HepG2 (cell line): ENCODE data around the gene MRPS5. TPM values are rescaled to one million over a fixed set of nuclear protein-coding genes. Genes with fewer than 3 reads are reported as not detected.

Experiments
- SMC3 ChIP-seq: IDR thresholded peaks from 2 replicates; pipeline ENCODE4 v1.6.1; 2011; ENCODE audit warnings: low read length, improper control_type of control experiment
- TAF1 ChIP-seq: sonication (generic); formaldehyde crosslinking; IDR thresholded peaks from 2 replicates; pipeline ENCODE4 v1.4.0; 2020; ENCODE audit warnings: missing genetic modification reagents
- XBP1 ChIP-seq: sonication (generic); formaldehyde crosslinking; IDR thresholded peaks from 2 replicates; pipeline ENCODE4 v1.5.0; 2020; ENCODE audit warnings: missing genetic modification reagents
- ZNF335 ChIP-seq: sonication (generic); formaldehyde crosslinking; IDR thresholded peaks from 2 replicates; pipeline ENCODE4 v1.4.0; 2020; ENCODE audit warnings: missing genetic modification reagents
- ZNF431 ChIP-seq: sonication (generic); formaldehyde crosslinking; IDR thresholded peaks from 2 replicates; pipeline ENCODE4 v1.9.0; 2022; ENCODE audit warnings: missing genetic modification reagents, low read depth, mild to moderate bottlenecking, borderline replicate concordance
- ZNF577 ChIP-seq: sonication (generic); formaldehyde crosslinking; IDR thresholded peaks from 2 replicates; pipeline ENCODE4 v1.4.0; 2020; ENCODE audit warnings: mild to moderate bottlenecking, low read depth, missing genetic modification reagents, borderline replicate concordance
- polyA plus RNA-seq, 8 experiments: library from polyadenylated mRNA; depleted of rRNA in 3 of 8; stranded (reverse) in 7 of 8; unstranded in 1 of 8; fragments of >200 nt; fragmentation: Illumina TruSeq in 4 of 8; extraction: Trizol in 4 of 8; gene quantifications; 2 replicates each; pipeline versions ENCODE4 v1.2.1 to v1.2.3, GENCODE V29; 2011 to 2016; ENCODE audit warnings: low read depth in 4 of 8, missing spikeins in 1 of 8, mixed read lengths in 1 of 8; ENCODE audit not compliant: insufficient read depth in 1 of 8
- total RNA-seq, 5 experiments: library from RNA; depleted of rRNA; stranded (reverse); fragments of >200 nt; fragmentation: Illumina TruSeq; extraction: Trizol; gene quantifications; 2 replicates each; pipeline ENCODE4 v1.2.3, GENCODE V29; 2016; ENCODE audit warnings: low read depth in 1 of 5
- TF ChIP-seq, protein P1 (sequence below): sonication (generic); formaldehyde crosslinking; IDR thresholded peaks from 2 replicates; pipeline ENCODE4 v1.5.0; 2020; ENCODE audit warnings: mild to moderate bottlenecking, missing genetic modification reagents, borderline replicate concordance
- TF ChIP-seq, protein P2 (sequence below): sonication (generic); formaldehyde crosslinking; IDR thresholded peaks from 2 replicates; pipeline ENCODE4 v1.4.0; 2020; ENCODE audit warnings: mild to moderate bottlenecking, missing genetic modification reagents
- TF ChIP-seq, protein P3 (sequence below): sonication (generic); formaldehyde crosslinking; IDR thresholded peaks from 2 replicates; pipeline ENCODE4 v1.5.0; 2020; ENCODE audit warnings: mild to moderate bottlenecking, missing genetic modification reagents

Gene MRPS5
- total and polyA plus RNA-seq, 2 of the 13 experiments (the other 11 are each of a cell fraction or from before 2014, with no cell fraction given): 98.8 to 134 TPM

DNA sequence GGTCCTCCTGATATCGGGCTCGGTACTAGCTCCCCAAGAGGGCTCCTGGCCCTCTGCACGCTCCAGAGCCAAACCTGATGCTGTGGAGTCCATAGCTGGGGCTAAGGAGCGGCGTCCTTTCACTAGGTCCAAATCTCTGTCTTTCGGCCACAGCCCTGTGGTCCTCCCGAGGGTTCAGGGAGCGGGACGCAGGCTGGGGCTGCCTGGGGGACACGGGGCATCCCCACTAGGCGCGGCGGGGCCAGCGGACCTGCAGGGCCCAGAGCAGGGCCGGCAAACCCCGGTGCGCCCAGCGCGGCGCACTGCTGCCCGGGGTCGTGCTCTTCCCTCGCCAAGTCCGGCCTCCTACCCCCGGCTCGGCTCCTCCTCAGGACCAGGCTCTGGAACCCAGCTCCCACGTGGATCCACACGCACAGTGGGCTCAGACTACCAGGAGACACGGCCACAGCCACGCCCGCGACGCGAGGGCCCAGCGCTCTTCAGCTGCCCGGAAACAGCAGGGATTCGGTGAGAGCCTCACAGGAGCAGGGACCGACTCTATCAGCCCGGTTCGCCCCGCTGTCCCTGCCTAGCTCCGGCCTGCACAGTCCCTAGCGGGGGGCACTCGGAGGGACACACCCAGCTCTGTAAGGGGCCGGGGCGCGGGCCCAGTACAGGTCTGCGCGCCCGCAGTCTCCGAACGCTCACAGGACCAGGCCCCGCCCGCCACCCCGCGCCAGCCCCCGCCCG lies 37.4 kb upstream of the MRPS5 start (continued):
- TF ChIP-seq, protein P1, sequence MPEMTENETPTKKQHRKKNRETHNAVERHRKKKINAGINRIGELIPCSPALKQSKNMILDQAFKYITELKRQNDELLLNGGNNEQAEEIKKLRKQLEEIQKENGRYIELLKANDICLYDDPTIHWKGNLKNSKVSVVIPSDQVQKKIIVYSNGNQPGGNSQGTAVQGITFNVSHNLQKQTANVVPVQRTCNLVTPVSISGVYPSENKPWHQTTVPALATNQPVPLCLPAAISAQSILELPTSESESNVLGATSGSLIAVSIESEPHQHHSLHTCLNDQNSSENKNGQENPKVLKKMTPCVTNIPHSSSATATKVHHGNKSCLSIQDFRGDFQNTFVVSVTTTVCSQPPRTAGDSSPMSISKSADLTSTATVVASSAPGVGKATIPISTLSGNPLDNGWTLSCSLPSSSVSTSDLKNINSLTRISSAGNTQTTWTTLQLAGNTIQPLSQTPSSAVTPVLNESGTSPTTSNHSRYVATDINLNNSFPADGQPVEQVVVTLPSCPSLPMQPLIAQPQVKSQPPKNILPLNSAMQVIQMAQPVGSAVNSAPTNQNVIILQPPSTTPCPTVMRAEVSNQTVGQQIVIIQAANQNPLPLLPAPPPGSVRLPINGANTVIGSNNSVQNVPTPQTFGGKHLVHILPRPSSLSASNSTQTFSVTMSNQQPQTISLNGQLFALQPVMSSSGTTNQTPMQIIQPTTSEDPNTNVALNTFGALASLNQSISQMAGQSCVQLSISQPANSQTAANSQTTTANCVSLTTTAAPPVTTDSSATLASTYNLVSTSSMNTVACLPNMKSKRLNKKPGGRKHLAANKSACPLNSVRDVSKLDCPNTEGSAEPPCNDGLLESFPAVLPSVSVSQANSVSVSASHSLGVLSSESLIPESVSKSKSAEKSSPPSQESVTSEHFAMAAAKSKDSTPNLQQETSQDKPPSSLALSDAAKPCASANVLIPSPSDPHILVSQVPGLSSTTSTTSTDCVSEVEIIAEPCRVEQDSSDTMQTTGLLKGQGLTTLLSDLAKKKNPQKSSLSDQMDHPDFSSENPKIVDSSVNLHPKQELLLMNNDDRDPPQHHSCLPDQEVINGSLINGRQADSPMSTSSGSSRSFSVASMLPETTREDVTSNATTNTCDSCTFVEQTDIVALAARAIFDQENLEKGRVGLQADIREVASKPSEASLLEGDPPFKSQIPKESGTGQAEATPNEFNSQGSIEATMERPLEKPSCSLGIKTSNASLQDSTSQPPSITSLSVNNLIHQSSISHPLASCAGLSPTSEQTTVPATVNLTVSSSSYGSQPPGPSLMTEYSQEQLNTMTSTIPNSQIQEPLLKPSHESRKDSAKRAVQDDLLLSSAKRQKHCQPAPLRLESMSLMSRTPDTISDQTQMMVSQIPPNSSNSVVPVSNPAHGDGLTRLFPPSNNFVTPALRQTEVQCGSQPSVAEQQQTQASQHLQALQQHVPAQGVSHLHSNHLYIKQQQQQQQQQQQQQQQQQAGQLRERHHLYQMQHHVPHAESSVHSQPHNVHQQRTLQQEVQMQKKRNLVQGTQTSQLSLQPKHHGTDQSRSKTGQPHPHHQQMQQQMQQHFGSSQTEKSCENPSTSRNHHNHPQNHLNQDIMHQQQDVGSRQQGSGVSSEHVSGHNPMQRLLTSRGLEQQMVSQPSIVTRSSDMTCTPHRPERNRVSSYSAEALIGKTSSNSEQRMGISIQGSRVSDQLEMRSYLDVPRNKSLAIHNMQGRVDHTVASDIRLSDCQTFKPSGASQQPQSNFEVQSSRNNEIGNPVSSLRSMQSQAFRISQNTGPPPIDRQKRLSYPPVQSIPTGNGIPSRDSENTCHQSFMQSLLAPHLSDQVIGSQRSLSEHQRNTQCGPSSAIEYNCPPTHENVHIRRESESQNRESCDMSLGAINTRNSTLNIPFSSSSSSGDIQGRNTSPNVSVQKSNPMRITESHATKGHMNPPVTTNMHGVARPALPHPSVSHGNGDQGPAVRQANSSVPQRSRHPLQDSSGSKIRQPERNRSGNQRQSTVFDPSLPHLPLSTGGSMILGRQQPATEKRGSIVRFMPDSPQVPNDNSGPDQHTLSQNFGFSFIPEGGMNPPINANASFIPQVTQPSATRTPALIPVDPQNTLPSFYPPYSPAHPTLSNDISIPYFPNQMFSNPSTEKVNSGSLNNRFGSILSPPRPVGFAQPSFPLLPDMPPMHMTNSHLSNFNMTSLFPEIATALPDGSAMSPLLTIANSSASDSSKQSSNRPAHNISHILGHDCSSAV: no peak
- TF ChIP-seq TAF1 (CRISPR knock-in tag) (peak; percentile 35; the same call in 1 of the 2 replicates), ZNF335 (CRISPR knock-in tag) (no peak), XBP1 (CRISPR knock-in tag) (no peak), SMC3 (no peak), ZNF577 (CRISPR knock-in tag) (no peak), ZNF431 (CRISPR knock-in tag) (no peak)
- TF ChIP-seq, protein P2, sequence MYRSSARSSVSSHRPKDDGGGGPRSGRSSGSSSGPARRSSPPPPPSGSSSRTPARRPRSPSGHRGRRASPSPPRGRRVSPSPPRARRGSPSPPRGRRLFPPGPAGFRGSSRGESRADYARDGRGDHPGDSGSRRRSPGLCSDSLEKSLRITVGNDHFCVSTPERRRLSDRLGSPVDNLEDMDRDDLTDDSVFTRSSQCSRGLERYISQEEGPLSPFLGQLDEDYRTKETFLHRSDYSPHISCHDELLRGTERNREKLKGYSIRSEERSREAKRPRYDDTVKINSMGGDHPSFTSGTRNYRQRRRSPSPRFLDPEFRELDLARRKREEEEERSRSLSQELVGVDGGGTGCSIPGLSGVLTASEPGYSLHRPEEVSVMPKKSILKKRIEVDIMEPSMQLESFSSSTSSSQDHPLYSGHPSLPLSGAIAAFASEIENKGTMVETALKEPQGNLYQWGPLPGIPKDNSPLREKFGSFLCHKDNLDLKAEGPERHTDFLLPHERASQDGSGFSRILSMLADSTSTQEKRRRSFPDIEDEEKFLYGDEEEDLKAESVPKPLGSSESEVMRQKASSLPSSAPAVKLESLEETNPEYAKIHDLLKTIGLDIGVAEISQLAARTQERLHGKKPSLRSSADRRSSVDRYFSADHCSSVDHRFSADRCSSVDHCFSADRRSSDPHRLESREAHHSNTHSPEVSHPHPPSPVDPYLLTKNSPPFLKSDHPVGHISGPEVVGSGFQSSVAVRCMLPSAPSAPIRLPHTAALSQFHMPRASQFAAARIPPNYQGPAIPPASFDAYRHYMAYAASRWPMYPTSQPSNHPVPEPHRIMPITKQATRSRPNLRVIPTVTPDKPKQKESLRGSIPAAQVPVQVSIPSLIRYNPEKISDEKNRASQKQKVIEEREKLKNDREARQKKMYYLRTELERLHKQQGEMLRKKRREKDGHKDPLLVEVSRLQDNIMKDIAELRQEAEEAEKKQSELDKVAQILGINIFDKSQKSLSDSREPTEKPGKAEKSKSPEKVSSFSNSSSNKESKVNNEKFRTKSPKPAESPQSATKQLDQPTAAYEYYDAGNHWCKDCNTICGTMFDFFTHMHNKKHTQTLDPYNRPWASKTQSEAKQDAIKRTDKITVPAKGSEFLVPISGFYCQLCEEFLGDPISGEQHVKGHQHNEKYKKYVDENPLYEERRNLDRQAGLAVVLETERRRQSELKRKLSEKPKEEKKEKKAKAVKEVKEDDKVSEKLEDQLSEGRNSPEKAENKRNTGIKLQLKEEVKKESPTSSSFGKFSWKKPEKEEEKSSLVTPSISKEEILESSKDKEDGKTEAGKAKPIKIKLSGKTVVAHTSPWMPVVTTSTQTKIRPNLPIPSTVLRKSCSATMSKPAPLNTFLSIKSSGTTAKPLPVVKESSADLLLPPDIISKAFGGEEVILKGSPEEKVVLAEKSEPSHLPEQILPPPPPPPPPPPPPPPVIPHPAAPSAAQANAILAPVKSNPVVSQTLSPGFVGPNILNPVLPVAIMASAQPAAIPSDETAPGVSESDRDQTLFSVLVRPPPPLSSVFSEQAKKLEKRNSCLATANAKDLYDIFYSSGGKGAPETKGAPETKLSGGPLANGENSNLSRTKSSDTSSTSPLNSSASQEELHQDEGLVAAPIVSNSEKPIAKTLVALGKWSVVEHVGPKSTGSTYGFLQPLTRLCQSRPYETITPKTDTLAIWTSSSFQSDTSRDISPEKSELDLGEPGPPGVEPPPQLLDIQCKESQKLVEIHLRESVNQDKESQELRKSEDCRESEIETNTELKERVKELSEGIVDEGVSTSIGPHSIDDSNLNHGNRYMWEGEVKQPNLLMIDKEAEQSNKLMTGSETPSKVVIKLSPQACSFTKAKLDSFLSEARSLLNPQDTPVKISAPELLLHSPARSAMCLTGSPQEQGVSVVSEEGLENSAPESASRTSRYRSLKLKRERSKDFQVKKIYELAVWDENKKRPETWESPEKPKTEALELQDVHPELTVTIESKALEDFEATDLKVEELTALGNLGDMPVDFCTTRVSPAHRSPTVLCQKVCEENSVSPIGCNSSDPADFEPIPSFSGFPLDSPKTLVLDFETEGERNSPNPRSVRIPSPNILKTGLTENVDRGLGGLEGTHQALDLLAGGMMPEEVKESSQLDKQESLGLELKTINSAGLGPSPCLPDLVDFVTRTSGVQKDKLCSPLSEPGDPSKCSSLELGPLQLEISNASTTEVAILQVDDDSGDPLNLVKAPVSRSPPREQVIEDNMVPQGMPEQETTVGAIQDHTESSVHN (CRISPR knock-in tag): 0 out of 2 replicates have a peak, but pooled peaks have one; percentile 51
- TF ChIP-seq, protein P3, sequence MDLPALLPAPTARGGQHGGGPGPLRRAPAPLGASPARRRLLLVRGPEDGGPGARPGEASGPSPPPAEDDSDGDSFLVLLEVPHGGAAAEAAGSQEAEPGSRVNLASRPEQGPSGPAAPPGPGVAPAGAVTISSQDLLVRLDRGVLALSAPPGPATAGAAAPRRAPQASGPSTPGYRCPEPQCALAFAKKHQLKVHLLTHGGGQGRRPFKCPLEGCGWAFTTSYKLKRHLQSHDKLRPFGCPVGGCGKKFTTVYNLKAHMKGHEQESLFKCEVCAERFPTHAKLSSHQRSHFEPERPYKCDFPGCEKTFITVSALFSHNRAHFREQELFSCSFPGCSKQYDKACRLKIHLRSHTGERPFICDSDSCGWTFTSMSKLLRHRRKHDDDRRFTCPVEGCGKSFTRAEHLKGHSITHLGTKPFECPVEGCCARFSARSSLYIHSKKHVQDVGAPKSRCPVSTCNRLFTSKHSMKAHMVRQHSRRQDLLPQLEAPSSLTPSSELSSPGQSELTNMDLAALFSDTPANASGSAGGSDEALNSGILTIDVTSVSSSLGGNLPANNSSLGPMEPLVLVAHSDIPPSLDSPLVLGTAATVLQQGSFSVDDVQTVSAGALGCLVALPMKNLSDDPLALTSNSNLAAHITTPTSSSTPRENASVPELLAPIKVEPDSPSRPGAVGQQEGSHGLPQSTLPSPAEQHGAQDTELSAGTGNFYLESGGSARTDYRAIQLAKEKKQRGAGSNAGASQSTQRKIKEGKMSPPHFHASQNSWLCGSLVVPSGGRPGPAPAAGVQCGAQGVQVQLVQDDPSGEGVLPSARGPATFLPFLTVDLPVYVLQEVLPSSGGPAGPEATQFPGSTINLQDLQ (CRISPR knock-in tag): no peak
